ENCODE data around the gene ACTMAP. TPM values are rescaled to one million over a fixed set of nuclear protein-coding genes. Genes with fewer than 3 reads are reported as not detected.
A peak's percentile ranks its signal among the peaks of the same experiment; 100 is the strongest.

The ACTMAP gene
- total RNA-seq, 2 donors from 2014 or later: 3.0 to 4.2 TPM

GRCh38 chr19:40718774-40719391, 31.4 kb downstream of the ACTMAP start:
- Histone ChIP-seq H3K9me3 (no peaks in the 10 kb centered on the region), H3K4me1 (peaks cover 58% of the 10 kb centered on the region), H3K27me3 (no peaks in the 10 kb centered on the region), H3K4me3 (peak overlapping the region; percentile 36 to 83), H3K27ac (peak overlapping the region; percentile 93 to 99 (median 98)), H3K36me3 (replicated peaks in 1 of 2; ENCODE audit: insufficient read depth in 1 of 2, low read depth in 2 of 2) (no peaks in the 10 kb centered on the region)
- WGBS, 2 donors: 6% methylated on average over 7 to 13 of the region's 16 CpGs
- DNase-seq (peak; percentile 85 to 93 (median 90)), ATAC-seq (peak; percentile 23)
- TF ChIP-seq POLR2A (IDR thresholded peaks at IDR 0.05): peak; percentile 48 to 63 (median 58)
- TF ChIP-seq CTCF (IDR thresholded peaks at IDR 0.05): peak in 1 of 7 experiments; percentile 10
- intact Hi-C loops (cut with DNase I): no loop called here

- intact Hi-C loops (cut with DNase I): no loop called here
- H3K27me3 ChIP-seq: no peaks in the 10 kb centered on the region
These were observed 32.1 kb downstream of the ACTMAP start for GRCh38 chr19:40717880-40718773.

GRCh38 chr19:40717325-40717879, 32.9 kb downstream of the ACTMAP start:
- WGBS, 2 donors: 1 to 2% methylated on average over 9 to 20 of the region's 20 CpGs

More at GRCh38 chr19:40717880-40718773, 32.1 kb downstream of the ACTMAP start:
- no peaks in the 10 kb centered on the region for H3K9me3 ChIP-seq
- peak; percentile 43 to 52 (median 47) for DNase-seq
- peak overlapping the region; percentile 36 to 83 for H3K4me3 ChIP-seq
- no peaks in the 10 kb centered on the region for H3K36me3 ChIP-seq (replicated peaks in 1 of 2; ENCODE audit: insufficient read depth in 1 of 2, low read depth in 2 of 2)
- WGBS, 2 donors: 8 to 21% methylated on average over 16 to 19 of the region's 20 CpGs
- H3K4me1 ChIP-seq: peaks cover 58% of the 10 kb centered on the region
- ATAC-seq: no peak
- TF ChIP-seq CTCF (IDR thresholded peaks at IDR 0.05): no peak
- no peak for TF ChIP-seq POLR2A (IDR thresholded peaks at IDR 0.05)
- H3K27ac ChIP-seq: peak overlapping the region; percentile 93 to 99 (median 98)

GRCh38 chr19:40716482-40717324, 33.6 kb downstream of the ACTMAP start, which contains the start of the genes COQ8B and ITPKC:
TSS of gene COQ8B (minus strand) at chr19:40716886. CDS start at chr19:40714632, 2,254 bp downstream.
TSS of gene ITPKC (plus strand) at chr19:40717112. CDS start at chr19:40717136, 24 bp downstream.
- 1 to 2% methylated on average over 28 to 74 of the region's 76 CpGs for WGBS, 2 donors
- peaks cover 0 to 2% of the 10 kb centered on the region in 2 donors for H3K36me3 ChIP-seq (replicated peaks in 1 of 2; ENCODE audit: insufficient read depth in 1 of 2, low read depth in 2 of 2)
- no peaks in the 10 kb centered on the region for H3K9me3 ChIP-seq
- intact Hi-C loops (cut with DNase I): no loop called here
- peak in 3 of 7 experiments; percentile 19 to 50 (median 44) for TF ChIP-seq CTCF (IDR thresholded peaks at IDR 0.05)
- peak; percentile 77 to 87 (median 83) for TF ChIP-seq POLR2A (IDR thresholded peaks at IDR 0.05)
- peak within 1 kb of the TSS; percentile 36 to 83 for H3K4me3 ChIP-seq
- DNase-seq: peak; percentile 99 to 100 (median 99)
- peak; percentile 76 for ATAC-seq
- peak within 1 kb of the TSS; percentile 93 to 99 (median 98) for H3K27ac ChIP-seq
- H3K4me1 ChIP-seq: peaks cover 48% of the 10 kb centered on the region
- H3K27me3 ChIP-seq: no peaks in the 10 kb centered on the region

More at GRCh38 chr19:40717325-40717879, 32.9 kb downstream of the ACTMAP start:
- H3K27me3 ChIP-seq: no peaks in the 10 kb centered on the region
- H3K4me3 ChIP-seq: peak overlapping the region; percentile 36 to 83
- TF ChIP-seq POLR2A (IDR thresholded peaks at IDR 0.05): no peak
- DNase-seq: peak in 3 of 4 donors; percentile 57 to 61 (median 60)
- H3K9me3 ChIP-seq: no peaks in the 10 kb centered on the region
- intact Hi-C loops (cut with DNase I): no loop called here
- H3K4me1 ChIP-seq: peaks cover 55% of the 10 kb centered on the region
- no peaks in the 10 kb centered on the region for H3K36me3 ChIP-seq (replicated peaks in 1 of 2; ENCODE audit: insufficient read depth in 1 of 2, low read depth in 2 of 2)
- ATAC-seq: no peak
- H3K27ac ChIP-seq: peak overlapping the region; percentile 93 to 99 (median 98)

Measured in body of pancreas (tissue), 4 donors.